ENCODE results near the gene MAPK12.
A peak's percentile ranks its signal among the peaks of the same experiment; 100 is the strongest.
"Not testable (repeated sequence)": the region's sequence is repeated elsewhere in the genome, so short reads cannot be mapped to it uniquely, and the experiment has no call there.

Gene MAPK12

DNA sequence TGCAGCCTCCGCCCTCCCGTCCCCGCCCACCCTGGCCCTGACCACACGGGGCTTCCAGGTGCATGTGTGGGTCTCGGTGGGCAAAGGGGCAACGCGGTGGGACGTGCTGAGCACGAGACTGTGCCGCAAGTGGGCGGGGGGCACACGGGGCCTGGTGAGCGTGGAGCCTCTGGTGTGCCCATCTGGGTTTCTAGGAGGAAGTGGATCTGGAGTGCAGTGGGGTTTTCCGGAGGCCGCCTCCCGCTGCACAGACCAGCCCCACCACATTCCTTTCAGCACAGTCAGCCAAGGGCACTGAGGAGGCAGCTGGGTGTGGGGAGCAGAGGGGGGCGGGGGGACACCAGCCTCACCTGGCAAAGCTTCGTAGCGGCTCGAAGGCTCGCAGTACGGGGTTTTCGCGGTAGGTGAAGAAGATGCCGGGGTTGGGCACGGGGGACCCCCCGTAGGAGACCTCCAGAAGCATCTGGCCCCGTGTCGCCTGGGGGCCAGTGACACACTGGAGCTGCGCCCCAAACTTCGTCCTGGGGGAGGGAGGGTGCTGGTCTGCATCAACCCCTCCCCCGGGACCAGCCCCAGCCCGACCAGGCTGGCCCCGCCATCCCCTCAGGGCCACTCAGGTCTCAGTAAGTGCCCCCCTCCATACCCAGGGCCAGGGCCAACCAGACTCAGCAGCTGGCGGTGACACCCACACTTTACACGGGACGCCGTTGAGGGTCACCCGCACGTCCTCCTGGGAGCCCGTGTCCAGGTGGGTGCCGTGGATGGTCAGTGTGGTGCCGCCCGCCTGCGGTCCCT, 21.1 kb upstream of the MAPK12 start:
- no peak for DNase-seq

DNA sequence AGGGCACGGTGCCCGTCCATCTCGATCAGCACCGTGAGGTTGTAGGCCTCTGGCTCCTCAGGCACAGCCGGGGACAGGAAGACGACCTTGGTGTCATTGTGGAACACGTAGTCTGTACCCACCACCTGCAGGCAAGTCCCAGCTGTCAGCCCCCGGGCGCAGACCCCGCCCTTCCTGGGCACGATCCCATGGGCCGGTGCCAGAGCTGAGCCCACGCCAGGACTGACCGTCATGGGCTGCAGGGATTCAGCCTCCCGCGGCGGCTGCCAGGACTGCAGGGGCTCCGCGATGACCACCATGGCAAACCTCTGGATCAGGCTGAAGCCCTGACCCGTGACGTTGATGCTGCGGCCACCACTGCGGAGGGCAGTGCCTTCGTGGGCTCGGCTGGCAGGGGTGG, 20.5 kb upstream of the MAPK12 start:
- DNase-seq, result no peak

DNA sequence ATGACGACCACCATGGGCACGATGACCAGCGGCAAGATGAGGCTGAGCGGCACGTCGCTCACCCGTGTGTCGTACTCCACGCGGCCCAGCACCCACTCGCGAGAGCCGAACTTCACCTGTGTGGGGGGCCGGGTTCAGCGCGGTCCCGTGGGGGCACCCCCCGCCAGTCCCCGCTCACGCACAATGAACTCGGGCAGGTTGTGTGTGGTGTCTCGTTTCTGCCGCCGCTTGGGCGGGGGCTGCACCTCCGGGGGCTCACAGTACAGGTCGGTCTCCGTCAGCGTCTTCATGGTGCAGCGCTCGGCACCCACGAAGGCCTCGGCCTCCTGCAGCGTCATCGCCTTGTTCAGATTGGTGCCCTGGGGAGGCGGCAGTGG, 19.9 kb upstream of the MAPK12 start:
- DNase-seq, result no peak

DNA sequence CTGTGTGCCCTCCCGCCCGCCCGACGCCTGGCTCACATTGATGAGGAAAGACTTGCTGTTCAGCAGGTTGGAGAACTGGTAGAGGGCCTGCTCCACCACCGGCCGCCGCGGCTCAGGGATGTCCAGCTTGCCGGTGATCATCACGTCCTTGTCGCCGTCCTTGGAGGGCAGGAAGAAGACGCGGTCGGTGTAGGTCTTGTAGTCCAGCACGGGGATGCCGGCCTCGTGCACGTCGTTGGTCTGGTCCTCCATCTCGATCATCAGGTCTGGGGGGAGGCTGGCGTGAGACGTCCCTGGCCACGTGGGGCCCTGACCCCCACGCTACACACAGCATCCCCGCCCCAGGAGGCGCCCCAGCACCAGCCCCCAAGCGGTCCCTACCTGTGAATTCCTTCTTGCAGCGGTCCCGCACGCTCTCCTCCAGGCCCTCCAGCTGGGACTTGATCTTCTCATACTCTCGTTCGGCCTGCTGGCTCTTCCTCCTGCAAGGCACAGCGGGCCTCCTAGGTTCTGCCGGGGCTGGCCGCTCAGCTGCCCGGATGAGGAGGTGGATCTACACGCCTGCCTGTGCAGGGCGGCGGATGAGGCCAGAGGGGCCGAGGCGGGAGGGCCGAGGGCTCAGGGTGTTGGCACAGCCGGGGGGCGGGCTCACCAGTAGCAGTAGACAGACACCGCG, 19.4 kb upstream of the MAPK12 start:
- DNase-seq, result no peak

DNA sequence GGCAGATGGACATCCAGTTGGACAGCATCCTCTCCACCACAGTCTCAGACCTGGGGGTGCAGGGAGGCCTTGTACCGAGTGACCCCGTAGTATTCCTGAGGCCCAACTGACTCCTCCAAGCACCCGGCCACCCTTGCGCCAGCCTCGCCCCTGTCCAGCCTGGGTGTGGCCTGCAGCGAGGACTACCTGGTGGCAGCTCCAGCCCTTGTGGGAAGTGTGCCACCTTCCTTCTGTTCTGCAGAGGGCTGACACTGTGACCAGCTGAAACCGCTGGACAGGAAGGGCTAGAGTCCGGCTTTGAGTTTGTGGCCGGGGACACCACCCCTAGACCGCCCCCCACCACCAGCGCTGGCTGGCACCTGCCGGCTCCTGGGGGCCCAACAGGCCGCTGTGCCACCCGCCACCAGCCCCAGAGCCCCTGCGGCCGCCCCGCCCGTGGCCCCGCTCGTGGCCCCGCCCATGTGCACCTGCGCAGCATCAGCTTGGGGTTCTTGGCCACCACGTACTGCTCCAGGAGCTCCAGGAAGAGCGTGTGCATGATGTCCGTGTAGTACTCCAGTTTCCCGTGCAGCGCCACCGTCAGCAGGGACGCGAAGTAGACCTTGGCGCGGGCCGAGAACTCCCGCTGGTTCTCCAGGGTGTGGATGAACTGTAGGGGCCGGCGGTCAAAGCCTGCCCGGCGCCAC, 18.7 kb upstream of the MAPK12 start:
- DNase-seq, result no peak

DNA sequence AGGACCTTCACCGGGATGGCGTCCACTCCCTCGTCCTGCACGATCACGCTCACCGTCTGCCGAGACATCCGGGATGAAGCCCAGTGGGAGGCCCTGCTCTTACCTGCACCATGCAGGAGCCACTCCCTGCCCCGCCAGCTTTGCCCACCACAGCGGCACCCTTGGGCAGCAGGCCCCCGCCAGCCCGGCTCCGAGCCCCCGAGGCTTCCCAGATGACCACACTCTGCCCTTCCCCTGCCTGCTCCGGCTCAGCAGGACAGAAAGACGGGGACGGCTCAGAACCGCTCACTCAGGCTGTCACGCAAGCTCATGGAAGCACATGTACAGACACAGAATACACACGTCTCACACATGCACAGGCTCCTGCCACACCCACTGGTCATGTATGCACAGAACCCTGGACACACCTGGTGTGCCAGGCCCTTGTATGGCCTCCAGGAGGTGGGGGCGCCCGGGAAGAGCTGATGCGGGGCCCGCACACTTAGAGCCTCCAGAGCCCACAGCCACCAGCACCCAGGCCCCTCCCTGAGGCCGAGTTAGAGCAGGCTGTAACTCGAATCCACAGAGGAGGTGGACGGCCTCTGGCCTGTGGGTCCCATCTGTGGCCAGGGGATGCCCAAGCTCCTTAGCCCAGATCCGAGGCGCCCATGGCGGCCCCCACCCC, 17.6 kb upstream of the MAPK12 start:
- DNase-seq, result no peak

DNA sequence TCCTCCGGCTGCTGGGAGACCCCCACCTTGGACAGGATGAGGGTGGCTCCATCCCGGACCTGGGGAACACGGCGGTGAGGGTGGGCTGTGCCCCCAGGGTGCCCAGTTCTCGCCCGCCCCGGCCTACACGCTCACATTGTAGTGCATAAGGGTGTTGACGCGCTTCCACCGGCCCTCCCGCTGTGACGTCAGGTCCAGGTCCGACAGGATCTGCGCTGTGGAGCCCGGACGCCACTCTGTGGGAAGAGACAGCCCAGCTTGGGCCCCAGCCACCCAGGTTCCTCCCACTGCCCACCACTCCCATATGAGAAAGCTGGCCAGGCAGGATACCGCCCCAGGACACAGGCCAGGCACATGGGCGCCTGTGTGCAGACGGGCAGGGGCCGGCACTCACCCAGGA, 17.0 kb upstream of the MAPK12 start:
- DNase-seq, result no peak

DNA sequence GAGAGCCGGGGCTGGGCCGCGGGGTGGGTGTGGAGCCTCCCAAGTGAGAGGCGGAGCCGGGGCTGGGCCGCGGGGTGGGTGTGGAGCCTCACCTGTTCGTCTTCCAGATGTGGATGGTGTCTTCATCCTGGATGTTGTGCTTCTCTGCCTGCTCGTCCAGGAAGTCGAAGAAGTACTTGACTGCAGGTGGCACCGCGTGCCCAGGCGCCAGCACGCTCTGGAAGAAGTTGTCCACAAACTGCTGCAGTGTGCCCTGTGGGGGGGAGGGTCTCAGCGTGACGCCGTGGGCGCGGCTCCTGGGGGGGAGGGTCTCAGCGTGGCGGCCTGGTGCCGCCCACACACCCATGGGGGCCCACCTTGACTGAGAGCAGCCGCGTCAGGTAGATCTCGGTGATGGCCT, 16.3 kb upstream of the MAPK12 start:
- no peak for DNase-seq

DNA sequence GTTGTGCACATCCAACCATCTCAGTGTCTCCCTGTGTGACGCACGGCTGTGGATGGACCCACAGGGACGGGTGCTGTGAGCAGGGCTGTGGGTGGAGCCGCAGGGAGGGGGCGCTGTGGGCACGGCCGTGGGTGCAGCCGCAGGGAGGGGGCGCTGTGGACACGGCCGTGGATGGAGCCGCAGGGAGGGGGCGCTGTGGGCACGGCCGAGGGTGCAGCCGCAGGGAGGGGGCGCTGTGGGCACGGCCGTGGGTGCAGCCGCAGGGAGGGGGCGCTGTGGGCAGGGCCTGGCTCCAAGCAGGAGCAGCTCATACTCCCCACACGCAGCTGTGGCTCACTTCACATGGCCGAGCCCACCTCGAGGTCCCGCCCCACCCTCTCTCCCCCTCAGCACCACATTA, 14.7 kb upstream of the MAPK12 start:
- peak in 57 of 58 donors; percentile 41 to 94 (median 85) for DNase-seq

DNA sequence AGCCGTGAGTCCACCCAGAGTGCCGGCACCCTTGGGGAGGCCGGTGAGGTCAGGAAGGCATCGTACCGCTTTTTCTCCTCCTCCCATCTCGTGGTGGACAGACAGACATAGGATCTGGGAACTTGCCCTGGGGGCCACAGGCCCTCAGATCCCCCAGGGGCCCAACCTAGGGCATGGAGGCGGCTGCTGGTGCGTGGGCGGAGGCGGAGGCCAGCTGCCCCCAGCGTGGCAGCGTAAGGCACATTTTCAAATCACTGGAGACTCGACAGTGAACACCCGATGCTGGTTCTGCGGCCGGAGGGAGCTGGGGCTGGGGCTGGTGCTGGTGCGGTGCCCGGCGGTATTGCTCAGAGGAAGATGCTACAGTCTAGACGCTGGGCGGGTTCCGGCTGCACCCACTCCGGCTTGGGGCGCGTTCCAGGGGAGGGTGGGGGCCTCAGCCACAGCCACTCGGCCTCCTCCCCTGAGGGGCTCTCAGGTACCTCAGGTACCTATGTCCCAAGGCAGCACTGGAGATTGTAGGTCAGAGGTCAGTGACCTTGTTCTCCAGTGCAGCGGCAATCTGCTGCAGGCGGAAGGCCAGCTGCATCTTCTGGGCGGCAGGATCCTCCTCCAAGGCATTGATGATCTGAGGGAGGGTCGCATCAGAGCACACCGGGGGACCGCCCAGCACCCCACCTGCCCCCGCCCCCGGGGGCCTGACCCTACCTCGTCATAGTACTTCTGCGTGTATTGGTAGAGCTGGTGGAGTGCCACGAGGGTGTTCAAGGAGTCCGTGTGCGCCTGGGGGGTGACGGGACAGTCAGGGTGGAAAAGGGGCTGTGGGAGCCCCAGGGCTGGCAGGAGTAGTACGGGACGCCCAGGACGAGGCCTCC, 13.9 kb upstream of the MAPK12 start:
- peak in 2 of 58 donors; percentile 33 to 39 for DNase-seq

DNA sequence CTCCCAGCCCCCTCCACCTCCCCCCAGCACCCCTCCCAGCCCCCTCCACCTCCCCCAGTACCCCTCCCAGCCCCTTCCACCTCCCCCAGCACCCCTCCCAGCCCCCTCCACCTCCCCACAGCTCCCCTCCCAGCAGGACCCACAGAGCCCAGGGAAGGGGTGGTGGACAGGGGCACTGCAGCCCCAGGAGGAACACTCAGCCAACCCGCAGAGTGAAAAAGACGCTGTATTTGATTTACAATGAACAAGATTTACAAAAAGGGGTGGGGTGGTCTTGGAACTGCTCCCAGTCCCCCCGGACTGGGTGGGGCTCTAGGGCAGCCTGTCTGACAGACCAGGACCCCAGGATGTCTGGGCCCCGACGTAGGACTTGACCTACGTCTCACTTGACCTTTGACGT, 13.3 kb upstream of the MAPK12 start:
- no peak for DNase-seq

DNA sequence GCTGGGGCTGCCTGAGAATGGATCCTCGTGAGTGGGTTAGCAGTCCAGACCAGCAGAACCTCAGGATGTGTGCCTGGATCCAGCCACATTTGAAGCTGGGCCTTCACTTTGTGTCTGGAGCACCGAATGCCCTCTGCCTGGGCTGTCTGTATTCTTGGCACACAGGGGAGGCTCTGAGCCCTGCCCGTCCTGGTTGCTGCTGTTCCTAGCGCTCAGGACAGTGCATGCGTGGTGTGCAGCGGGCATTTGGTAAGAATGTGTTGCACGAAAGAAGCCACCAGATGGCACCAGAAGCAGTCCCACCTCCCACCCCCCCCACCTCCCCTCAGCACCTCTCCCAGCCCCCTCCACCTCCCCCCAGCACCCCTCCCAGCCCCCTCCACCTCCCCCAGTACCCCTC, 12.8 kb upstream of the MAPK12 start:
- peak in 42 of 58 donors; percentile 13 to 74 (median 42) for DNase-seq

DNA sequence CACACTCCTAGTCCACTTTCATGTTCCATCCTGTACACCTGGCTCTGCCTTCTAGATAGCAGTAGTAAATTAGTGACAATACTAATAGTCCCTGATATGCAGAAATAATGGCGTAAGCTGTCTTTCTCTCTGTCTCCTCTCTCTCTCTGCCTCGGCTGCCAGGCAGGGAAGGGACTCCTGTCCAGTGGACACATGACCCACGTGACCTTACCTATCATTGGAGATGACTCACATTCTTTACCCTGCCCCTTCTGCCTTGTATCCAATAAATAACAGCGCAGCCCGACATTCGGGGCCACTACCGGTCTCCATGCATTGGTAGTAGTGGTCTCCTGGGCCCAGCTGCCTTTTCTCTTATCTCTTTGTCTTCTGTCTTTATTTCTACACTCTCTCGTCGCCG, 12.3 kb upstream of the MAPK12 start:
- DNase-seq, result not testable (repeated sequence)

DNA sequence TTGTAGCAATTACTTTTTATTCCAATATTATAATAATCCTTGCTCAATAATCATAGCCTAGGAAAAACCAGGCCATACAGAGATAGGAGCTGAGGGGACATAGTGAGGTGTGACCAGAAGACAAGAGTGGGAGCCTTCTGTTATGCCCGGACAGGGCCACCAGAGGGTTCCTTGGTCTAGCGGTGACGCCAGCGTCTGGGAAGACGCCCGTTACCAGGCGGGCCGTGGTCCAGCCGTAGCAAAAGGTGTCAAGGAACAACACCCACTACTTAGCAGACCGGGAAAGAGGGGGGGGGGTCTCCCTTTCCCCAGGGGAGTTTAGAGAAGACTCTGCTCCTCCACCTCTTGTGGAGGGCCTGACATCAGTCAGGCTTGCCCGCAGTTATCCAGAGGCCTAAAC, 11.9 kb upstream of the MAPK12 start:
- peak in 1 of 58 donors; percentile 22 for DNase-seq

DNA sequence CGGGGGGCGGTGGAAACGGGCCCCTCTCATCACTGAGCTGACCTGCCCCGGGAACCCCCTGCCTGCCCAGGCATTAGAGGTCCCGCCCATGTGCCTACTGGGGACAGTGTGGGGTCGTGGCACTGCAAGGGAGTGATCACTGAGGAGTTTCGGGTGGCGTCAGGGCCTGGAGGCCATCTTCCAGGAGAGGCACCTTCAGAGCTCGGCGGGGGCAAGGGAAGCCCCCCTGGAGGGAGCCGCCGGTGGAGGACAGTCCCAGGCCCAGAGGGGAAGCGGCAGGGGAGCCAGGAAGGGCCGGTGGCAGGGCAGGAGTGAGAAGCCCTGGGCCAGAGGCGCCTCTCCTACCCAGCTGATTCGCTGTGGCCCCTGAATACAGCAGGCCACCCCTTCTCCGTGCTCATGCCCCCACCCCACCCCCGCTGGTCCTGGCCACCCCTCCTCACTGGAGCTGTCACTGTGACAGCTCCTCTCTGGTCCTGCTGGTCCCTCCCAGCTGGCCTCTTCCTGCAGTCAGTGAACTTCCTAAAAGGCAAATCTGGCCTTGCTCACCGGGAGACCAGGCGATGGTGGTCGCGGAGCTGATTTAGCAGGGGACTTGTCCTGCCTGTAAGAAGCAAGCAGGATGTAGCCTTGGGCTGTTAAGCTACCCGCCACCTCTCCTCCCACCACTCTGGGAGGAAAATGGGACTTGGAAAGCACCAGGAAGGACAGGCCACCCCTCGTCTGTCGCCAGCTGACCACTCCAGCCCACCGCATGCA, 10.7 kb upstream of the MAPK12 start:
- DNase-seq, result no peak

DNA sequence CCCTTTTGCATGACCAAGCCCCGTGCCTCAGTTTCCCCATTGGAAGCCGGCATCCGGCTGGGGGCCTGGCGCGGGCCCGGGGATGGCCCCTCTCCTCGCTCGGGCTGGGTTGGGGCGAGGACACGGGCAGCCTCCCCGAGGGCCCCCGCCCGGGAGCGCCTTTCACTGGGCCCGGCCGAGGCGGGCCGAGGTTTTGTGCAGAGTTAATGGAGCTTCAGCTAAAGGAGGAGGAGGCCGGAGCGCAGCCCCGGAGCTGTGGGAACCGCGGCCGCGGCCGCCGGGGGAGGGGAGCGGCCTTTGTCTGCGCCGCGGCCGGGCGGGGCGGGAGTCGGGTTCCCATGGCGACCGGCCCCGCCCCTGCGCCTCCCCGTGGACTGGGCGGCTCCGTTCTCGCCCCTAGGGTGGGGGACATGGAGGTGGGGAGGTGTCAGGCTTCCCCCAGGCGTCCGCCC, 10.1 kb upstream of the MAPK12 start:
- DNase-seq, result peak in 37 of 58 donors; percentile 18 to 77 (median 46)

DNA sequence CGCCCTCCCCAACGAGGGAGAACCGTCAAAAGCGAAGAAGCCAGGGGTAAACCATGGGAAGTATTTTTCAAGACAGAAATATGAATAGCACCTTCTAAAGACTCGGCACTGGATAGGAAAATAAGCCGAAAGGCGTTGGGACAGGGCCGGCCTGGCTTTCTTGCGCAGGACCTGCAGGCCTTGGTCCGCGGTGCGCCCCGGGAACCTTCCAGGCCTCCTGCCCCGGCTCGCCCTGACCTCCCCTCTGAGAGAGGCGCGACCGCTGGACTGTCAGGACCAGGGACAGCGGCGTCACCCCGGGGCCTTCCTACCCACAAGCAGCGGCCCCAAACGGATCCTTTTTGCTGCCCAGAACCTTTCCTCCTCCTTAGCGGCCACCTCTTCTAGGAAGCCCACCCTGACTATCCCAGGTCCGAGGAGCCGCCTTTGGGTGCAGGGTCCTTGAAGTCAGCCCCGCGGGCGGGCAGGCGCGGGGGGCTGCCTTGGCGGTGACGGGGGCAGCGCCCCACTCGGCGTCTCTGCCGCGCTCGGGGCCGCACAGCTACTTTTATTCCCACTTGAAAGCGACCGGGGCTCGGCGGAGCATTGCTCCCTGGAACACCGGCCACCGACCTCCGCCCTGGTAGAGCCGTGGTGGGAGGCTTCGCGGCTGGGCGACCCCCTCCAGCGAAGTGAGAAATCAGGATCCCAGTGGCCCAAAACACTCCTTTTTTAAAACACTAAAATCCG, 9.3 kb upstream of the MAPK12 start:
- DNase-seq, result peak in 5 of 58 donors; percentile 18 to 67 (median 52)

DNA sequence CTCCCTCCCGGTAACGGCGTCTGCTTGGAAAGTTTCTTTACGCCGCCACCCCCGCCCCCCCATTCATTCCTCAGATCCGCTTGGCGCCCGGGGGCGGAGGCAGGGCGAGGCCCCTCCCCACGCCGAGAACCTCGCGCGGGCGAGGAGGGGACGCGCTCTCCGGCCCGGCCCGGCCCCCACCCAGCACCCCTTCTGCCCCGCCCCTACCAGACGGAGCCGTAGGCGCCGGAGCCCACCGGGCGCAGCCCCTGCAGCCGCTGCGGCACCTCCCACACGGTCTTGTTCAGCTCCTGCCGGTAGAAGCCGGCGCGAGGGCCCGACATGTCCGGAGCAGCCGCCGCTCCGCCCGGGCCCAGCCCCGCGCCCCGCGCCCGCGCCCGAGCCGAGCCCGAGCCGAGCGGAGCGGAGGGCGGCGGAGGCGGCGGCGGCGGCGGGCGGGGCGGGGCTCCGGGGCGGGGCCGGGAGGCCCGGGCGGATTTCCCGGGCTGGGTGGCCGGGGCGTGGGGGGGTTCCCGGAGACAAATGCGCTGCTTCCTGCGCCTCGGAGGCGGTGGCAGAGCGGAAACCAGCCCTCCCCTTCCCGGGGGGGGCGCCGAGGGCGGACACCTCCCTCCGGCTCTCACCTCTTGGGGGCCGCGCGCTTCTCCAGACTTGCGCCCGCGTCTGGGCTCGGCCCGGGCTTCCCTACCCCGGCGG, 8.6 kb upstream of the MAPK12 start, which contains the start of gene MAPK11:
TSS of gene MAPK11 (minus strand) at position 411 of the 696 bp plus-strand sequence. CDS start at position 323, 88 bp downstream.
- DNase-seq, result peak in 35 of 58 donors; percentile 23 to 79 (median 49)
